ENCODE results near the gene APEX1.
"Not testable (repeated sequence)": the region's sequence is repeated elsewhere in the genome, so short reads cannot be mapped to it uniquely, and the experiment has no call there.

The APEX1 gene

DNA sequence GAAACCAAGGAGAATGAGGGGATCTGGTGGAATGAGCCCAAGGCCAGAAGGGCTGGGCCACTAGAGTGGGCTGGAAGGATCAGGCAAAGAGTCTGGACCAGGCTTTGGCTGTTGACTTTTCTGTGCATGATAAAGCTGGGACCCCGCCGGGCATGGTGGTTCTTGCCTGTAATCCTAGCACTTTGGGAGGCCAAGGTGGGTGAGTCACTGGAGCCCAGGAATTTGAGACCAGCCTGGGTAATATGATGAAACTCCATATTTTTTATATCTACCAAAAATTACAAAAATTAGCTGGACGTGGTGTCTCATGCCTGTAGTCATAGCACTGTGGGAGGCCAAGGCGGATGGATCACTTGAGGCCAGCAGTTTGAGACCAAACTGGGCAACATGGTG lies 18.7 kb upstream of the APEX1 start:
- DNase-seq: no peak

GRCh38 chr14:20438664-20439063 lies 16.4 kb upstream of the APEX1 start:
- no peak for DNase-seq

GRCh38 chr14:20440465-20440864 lies 14.6 kb upstream of the APEX1 start:
- no peak for DNase-seq

- DNase-seq: no peak
These were observed 14.1 kb upstream of the APEX1 start for GRCh38 chr14:20440882-20441281.

GRCh38 chr14:20441461-20441860 lies 13.6 kb upstream of the APEX1 start:
- DNase-seq: no peak

- not testable (repeated sequence) for DNase-seq
These were observed 11.4 kb upstream of the APEX1 start for GRCh38 chr14:20443650-20444049.

DNA sequence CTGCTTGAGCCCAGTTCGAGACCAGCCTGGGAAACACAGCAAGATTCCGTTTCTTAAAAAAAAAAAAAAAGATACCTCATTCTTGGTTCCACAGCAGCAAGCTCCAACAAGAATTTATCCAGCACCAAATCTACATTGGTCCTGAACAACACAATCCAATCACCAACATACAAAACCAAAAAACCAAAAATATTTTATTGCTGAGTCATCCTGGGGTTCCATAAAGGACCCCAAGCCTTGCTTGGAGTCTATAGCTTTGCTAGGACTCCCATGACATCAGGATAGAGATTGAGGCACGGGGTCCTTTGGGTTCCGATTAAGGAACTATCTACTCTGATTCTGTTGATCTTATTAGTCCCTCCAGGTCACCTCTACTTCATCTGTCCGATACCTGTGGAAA lies 8.1 kb upstream of the APEX1 start:
- DNase-seq: no peak

DNA sequence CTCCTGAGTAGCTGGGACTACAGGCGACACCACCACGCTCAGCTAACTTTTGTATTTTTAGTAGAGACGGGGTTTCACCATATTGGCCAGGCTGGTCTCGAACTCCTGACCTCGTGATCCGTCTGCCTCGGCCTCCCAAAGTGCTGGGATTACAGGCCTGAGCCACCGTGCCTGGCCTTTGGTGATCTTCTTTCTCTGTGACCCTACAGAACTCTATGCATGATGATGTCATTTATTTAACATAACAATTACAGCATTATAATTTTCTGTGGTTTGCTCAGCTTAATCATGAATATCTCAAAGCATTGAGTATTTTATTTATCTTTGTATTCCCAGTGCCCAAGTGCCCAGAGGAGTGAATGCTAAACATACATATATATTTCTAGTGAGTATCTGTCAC lies 2.2 kb upstream of the APEX1 start:
- DNase-seq: not testable (repeated sequence)

DNA sequence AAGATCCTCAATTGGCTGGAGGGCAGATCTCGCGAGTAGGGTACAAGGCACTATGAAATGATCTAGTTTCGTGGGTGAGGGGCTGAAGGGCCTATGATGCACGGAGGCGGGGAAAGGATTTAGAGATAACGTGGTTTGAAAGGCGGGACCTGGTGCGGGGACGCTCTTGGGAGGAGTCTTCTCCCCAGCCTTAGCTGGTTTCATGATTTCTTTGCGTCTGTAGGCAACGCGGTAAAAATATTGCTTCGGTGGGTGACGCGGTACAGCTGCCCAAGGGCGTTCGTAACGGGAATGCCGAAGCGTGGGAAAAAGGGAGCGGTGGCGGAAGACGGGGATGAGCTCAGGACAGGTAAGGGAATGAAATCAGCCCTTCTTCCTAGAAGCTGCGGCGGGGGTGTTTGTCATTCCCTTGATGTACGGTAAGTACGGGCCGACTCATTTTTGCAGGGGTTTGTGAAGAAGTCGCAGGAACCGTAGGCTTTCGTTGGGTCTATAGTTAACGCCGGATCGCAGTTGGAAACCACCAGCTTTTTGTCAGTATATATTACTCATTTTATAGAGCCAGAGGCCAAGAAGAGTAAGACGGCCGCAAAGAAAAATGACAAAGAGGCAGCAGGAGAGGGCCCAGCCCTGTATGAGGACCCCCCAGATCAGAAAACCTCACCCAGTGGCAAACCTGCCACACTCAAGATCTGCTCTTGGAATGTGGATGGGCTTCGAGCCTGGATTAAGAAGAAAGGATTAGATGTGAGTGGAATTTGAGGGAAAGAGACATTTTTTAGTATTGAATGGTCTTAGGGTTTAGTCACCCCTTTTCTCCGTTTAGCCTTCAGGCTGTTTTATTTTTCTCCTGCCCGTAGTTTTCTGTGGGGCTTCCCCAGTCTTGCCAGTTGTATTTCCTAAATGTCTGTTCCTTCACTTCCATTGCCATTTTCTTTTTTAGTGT lies 602 bp downstream of the APEX1 start:
- no peak for DNase-seq

- no peak for DNase-seq
These were observed 1.9 kb downstream of the APEX1 start for GRCh38 chr14:20456971-20457370.

GRCh38 chr14:20458031-20458789 lies 3.2 kb downstream of the APEX1 start:
- no peak for DNase-seq

- peak; percentile 40 for DNase-seq
These were observed 5.6 kb downstream of the APEX1 start for GRCh38 chr14:20460458-20461224.

- DNase-seq: peak; percentile 99
These were observed 6.5 kb downstream of the APEX1 start, which contains the start of gene PIP4P1 for GRCh38 chr14:20461225-20462141. Gene PIP4P1, minus strand, starts transcription at chr14:20461434. Its CDS starts 109 bp downstream, at chr14:20461325.

DNA sequence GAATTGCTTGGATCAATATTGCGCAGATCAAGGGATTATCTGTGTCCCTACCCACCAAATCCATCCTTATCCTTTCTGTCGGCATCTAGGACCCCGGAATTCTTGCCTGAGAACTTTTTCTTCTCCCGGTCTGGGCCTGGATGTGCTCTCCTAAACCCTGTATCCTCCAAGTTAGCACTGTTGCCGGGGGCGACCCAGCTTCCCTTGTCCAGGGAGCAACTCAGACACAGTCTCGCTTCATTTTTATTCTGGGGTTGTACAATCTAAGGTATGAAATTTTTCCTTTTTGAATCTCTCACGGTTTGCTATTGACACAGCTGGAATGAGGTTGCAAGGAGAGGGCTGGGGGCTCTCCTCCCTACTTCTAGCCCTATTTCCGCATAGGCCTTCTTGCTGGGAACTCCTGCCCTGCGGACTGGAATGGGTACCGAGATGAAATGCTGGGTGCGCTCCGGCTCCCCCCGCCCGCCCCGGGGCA lies 13.8 kb downstream of the APEX1 start:
- DNase-seq: no peak

DNA sequence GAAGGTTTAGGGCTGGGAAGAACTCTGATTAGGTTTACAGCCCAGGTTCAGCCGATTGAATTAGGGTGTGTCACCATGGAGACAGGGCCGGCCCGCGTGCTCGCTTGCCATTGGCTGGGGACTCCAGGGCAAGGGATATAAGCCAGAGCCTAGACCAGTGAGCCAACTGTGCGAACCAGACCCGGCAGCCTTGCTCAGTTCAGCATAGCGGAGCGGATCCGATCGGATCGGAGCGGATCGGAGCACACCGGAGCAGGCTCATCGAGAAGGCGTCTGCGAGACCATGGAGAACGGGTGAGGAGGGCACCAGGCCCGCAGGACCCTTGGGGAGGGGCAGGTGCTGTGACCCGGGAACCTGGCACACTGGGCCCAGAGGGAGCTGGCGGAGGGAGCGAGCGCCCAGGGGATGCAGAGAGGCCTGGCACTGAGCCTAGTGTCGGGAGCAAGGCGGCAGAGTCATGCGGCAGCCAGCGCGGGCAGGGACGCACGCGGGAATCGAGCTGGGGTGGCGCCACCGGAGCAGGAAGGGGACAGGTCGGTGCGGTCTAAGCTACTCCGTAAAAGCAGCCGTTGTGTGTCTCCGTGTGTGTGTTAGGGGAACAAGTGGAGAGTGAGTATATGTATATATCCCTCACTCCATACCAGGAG lies 14.3 kb downstream of the APEX1 start, which contains the start of gene PNP:
TSS of gene PNP (plus strand) at position 165 of the 648 bp plus-strand sequence. CDS start at position 284, 119 bp downstream.
- peak; percentile 88 for DNase-seq

DNA sequence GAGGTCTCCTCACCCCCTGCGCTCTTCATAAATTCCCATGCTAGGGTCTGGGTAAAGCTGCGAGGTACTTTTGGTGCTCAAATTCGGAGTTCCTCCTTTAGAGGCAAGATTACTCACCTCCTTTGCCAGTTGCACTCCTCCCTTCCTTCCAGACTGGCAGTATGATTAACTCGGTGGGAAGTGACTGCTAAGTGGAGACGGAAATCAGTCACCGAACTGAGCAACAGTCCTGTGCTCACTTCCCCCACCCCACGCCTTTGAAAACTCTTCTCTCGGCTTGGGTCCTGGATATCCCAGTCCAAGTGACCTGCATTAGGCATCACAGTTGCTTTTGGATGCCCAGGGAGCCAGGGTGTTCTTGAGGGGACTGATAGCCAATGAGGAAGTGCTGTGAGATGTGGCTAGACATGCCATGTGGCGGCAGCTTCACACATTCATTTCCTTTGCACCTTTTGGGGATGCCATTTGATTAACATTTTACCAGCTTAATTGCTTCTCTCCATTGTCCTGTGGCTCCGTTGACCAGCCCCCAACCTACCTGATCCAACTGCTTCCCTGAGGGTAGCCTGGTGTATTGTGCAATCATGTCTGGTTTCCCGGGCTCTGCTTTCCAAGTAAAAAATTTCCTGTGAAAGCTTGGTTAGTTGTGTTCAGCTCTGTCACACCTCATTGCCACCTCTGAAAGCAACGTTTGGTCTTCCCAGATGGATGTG lies 15.0 kb downstream of the APEX1 start:
- no peak for DNase-seq

- no peak for DNase-seq
These were observed 15.5 kb downstream of the APEX1 start for GRCh38 chr14:20470603-20470901.

DNA sequence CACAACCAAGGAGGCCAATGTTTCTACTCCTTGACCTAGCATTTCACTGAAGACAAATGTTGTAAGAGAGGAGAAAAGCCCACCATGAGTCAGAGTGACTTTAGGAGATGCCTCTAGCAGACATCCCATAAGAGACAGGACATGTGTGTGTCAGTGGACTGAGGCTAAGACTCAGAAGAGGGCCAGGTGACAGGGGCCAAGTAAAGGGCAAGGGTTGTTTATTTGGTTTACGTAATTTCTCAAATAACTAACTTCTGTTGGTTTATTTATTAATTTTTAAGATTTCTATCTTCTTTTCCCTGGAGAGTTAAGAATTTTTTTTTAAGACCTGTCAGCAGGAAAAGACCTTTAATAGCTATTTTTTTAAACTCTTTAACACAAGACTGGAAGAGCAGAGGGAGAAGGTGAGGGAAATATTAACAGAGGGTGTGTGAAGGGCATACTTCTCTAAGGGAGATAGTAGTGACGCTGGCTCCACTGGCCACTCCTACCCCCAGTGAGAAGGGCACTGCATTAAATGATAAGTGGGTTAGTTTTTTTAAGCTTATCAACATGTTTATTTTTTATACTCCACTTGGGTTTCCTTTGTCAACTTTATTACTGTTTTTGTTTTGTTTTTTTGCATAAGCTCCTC lies 17.6 kb downstream of the APEX1 start:
- no peak for DNase-seq

DNA sequence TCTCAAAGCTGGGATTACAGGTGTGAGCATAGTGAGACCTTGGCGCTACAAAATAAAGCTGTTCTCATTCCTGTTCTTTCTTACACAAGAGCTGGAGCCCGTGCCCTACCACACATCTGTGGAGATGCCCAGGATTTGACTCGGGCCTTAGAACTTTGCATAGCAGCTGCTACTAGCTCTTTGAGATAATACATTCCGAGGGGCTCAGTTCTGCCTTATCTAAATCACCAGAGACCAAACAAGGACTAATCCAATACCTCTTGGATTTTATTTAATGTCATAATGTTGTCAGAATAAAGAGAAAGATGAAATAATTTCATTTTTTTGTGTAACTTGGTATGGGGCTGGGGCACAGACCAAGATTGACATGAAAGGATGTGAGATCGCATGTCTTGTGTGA lies 21.8 kb downstream of the APEX1 start:
- no peak for DNase-seq

DNA sequence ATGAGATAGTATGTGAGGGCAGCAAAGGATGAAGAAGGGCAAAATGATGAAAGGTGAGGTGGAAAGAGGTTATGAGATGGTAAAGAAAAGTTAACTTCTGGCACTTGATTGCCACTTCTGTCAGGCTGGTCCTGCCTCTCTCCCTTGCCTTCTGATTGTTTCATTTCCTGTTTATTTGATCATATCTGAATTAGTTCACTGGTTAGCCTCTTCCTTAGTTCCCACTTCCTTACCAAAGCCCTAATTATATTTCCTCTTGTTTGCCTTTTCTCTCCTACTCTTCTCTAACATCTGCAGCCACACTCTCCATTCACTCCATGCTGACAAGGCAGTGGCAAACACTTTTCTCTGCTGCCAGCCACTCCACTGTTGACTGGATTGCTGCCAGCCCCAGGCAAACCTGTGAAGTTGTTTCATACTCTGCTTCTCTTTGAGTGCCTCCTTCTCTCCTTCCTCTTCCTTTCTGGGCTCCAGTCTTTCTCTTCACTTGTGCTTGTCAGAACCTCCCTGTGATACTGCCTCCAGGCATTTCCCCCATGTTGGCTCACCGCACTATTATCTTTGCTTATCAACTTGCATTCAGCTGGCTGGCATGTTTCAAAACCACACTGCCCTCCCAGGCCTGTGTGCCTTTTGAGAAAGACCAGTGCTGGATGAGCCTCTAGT lies 22.3 kb downstream of the APEX1 start:
- no peak for DNase-seq
